ENCODE measurements around the gene RARB. TPM values are rescaled to one million over a fixed set of nuclear protein-coding genes. Genes with fewer than 3 reads are reported as not detected.

The RARB gene
- total RNA-seq, 4 donors from 2014 or later = 2.6 to 11.2 (median 3.4) TPM

GRCh38 chr3:25445731-25446130, 17.7 kb downstream of the RARB start:
- ATAC-seq (ENCODE audit: low FRiP score) (no peak), DNase-seq (ENCODE audit: low spot score) (no peak)
- TF ChIP-seq CTCF (IDR thresholded peaks at IDR 0.05) = no peak

DNA sequence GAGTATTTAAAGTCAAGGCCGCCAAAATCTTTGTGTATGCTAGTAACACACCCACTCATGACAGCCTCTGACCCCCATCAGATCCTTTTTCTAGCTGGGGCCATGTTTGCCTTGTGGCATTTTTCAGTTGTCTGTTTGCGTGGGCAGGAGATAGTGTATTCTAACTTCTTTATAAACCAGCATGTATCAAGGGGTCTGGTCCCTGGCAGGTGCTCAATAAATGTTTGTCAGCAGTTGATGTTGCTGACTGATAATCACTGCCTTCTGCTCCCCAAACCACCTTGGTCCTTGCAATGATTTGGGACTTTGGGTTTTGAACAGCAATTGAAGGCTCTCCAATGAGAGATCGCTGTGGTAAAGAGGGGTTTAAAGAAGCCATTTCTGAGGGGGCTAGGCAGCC, 19.2 kb downstream of the RARB start:
- TF ChIP-seq CTCF (IDR thresholded peaks at IDR 0.05) = no peak
- DNase-seq (ENCODE audit: low spot score) (no peak), ATAC-seq (ENCODE audit: low FRiP score) (no peak)

DNA sequence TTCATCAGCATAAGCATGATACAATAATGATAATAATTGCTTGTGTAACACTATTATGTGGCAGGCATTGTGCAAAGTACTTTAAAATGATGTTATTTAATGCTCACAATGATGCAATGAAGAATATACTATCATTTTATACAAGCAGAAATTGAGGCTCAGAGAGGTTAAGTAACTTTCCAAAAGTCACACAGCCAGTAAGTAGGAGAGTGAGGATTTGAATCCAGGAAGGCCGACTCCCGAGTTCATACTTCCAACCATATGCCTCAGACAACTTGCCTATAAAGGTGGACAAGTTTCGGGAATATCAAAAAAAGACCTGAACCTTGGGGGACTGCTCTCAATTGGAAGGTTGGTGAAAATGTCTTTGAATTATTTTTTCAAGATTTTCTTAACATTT, 19.9 kb downstream of the RARB start:
- DNase-seq (ENCODE audit: low spot score) (no peak), ATAC-seq (ENCODE audit: low FRiP score) (no peak)
- TF ChIP-seq CTCF (IDR thresholded peaks at IDR 0.05) = no peak

DNA sequence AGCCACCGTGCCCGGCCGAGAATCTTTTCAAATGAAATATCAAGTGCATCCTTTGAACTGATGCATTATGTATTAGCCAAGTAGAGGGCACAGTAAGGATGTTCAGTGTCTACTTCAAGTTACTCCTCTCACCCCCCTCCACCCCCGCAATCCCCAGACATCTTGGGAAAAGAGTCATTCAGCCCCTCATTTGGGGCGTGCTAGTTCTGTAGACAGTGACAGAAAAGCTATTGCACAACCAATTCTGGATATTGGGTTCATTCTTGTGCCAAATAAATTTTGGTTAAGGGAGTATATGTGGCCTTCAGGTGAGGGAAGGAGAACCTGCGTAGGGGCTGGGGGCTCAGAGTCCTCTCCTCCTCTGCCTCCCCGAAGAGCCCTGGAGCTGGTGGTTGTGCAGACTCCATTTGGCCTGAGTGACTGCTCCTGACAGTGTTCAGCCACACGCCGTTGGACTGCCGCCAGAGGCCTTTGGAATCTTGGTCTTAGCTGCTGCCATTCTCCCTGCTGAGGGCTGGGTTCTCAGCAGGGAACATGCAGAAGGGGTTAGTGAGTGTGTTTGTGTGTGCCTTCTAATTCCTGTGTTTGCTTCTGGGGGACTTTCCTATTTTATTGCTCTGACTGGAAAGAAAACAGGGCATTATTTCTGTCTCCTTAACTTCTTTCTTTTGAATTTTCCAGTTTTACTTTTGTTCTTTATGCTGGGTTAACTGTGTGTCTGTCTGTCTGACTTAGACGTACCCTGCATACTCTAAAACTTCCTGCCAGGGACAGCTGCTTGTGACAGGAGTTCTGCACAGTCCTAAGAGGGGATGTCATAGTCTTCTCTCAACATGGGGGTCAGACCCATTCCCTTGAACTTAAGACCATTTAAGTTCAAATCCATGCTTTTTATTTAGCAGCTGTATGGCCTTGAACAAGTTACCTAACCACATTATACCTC, 21.0 kb downstream of the RARB start:
- ATAC-seq (ENCODE audit: low FRiP score) (no peak), DNase-seq (ENCODE audit: low spot score) (peak; percentile 32)
- TF ChIP-seq CTCF (IDR thresholded peaks at IDR 0.05) = no peak

DNA sequence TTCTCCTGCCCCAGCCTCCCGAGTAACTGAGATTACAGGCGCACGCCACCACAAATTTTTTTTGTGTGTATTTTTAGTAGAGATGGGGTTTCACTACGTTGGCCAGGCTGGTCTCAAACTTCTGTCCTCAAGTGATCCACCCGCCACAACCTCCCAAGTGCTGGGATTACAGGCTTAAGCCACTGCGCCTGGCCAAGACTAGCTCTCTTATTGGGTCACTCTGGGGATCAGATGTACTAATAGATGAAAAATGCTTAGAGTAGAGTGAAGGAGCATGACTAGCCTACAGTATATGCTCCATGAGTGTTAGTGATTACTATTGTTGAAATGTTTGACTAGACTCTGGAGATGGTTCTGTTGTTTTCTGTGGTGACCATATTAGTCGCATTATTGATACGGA, 21.8 kb downstream of the RARB start:
- ATAC-seq (ENCODE audit: low FRiP score) (no peak), DNase-seq (ENCODE audit: low spot score) (no peak)
- no peak for TF ChIP-seq CTCF (IDR thresholded peaks at IDR 0.05)

- no peak for TF ChIP-seq CTCF (IDR thresholded peaks at IDR 0.05)
- DNase-seq (ENCODE audit: low spot score) (no peak), ATAC-seq (ENCODE audit: low FRiP score) (no peak)
These were observed 24.1 kb downstream of the RARB start for GRCh38 chr3:25452192-25452591.

- ATAC-seq (ENCODE audit: low FRiP score) (no peak), DNase-seq (ENCODE audit: low spot score) (no peak)
- TF ChIP-seq CTCF (IDR thresholded peaks at IDR 0.05) = no peak
These were observed 24.7 kb downstream of the RARB start for GRCh38 chr3:25452740-25453139.
